CD4-positive, alpha-beta T cell treated with Interleukin-15 for 1 hour (primary cell): ENCODE data around the gene SLAMF8.

Experiments
- DNase-seq: peaks from one replicate; pipeline ENCODE4 v3.0.0-alpha.2; 2020

The SLAMF8 gene

GRCh38 chr1:159821171-159821867 is 5.4 kb upstream of the SLAMF8 start:
- DNase-seq, result no peak

GRCh38 chr1:159823406-159823805 is 3.3 kb upstream of the SLAMF8 start:
- no peak for DNase-seq

GRCh38 chr1:159825564-159825963 is 1.1 kb upstream of the SLAMF8 start:
- no peak for DNase-seq

GRCh38 chr1:159827102-159827490 is 423 bp downstream of the SLAMF8 start:
- DNase-seq, result no peak

- DNase-seq, result no peak
Measured at GRCh38 chr1:159827549-159827948, 876 bp downstream of the SLAMF8 start.

GRCh38 chr1:159828176-159828575 is 1.5 kb downstream of the SLAMF8 start:
- DNase-seq, result no peak

GRCh38 chr1:159828581-159829272 is 2.1 kb downstream of the SLAMF8 start:
- DNase-seq, result no peak

- peak; percentile 45 for DNase-seq
Measured at GRCh38 chr1:159829273-159829634, 2.6 kb downstream of the SLAMF8 start.

- DNase-seq, result no peak
Measured at GRCh38 chr1:159829822-159830465, 3.3 kb downstream of the SLAMF8 start.

- no peak for DNase-seq
Measured at GRCh38 chr1:159830722-159831121, 4.0 kb downstream of the SLAMF8 start.

GRCh38 chr1:159831412-159832141 is 4.9 kb downstream of the SLAMF8 start:
- DNase-seq, result no peak

- no peak for DNase-seq
Measured at GRCh38 chr1:159832309-159832708, 5.6 kb downstream of the SLAMF8 start.

- DNase-seq, result no peak
Measured at GRCh38 chr1:159835356-159835755, 8.7 kb downstream of the SLAMF8 start.

GRCh38 chr1:159835862-159836525 is 9.3 kb downstream of the SLAMF8 start:
- no peak for DNase-seq

GRCh38 chr1:159838715-159839114 is 12.0 kb downstream of the SLAMF8 start:
- no peak for DNase-seq

GRCh38 chr1:159839116-159839849 is 12.6 kb downstream of the SLAMF8 start:
- DNase-seq, result no peak

- no peak for DNase-seq
Measured at GRCh38 chr1:159841749-159842148, 15.1 kb downstream of the SLAMF8 start.

GRCh38 chr1:159843459-159843858 is 16.8 kb downstream of the SLAMF8 start:
- no peak for DNase-seq

- DNase-seq, result no peak
Measured at GRCh38 chr1:159845751-159846629, 19.3 kb downstream of the SLAMF8 start.

- no peak for DNase-seq
Measured at GRCh38 chr1:159847231-159847630, 20.6 kb downstream of the SLAMF8 start.

- DNase-seq, result no peak
Measured at GRCh38 chr1:159848326-159848725, 21.7 kb downstream of the SLAMF8 start.
